HG03460 (cell line): ENCODE data around the gene SPEF1.

ENCODE experiments used
- ATAC-seq: cut with Tn5 transposase; IDR thresholded peaks from one replicate; pipeline ENCODE4 v1.9.1; 2021; ENCODE audit not compliant: unreplicated experiment

SPEF1 gene

DNA sequence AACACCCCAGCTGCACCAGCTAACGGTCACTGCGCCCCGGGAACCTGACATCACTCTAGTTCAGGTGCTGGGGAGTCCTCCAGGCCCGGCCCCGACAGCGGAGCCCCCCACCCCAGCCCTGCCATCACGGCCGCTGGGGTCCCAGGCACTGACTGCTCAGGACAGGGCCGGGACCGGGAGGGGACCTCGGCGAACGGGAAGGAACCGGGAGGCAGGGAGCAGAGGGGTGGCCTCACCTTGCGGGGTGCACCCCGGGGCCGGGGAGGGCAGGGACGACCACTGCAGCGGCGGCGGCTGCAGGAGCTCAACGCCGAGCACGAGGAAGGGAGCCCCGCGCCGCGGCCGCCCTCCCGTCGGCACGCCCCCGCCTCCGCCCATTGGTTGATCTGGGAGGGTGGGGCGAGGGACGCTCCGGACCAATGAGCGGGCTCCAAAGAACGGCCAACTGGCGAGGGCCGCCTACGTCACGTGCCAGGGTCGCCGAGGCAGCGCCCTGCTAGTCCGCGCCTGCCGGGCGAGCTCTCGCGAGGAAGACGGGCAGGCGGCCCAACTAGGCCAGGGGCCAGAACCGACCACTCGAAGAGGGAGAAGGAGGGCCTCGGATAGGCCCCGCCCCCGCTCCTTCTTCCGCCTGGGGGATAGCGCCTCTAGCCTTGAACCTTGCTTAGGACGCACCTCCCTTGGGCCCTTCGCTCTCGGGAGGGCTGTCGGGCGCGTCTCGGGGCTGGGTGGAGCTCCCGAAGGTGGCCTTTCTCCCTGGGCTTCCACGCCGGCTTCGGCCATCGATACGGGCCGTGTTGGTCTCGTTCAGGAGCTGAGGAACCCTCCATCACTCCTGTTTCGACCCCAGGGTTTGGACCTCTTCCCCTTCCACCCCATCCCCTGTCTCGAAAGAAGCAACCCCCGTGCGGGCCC, 13.6 kb downstream of the SPEF1 start, which contains the start of gene ADISSP:
Gene ADISSP (minus strand): TSS at position 327 of the 915 bp plus-strand sequence. CDS start 7,653 bp downstream, outside the sequence.
- ATAC-seq = peak; percentile 93

DNA sequence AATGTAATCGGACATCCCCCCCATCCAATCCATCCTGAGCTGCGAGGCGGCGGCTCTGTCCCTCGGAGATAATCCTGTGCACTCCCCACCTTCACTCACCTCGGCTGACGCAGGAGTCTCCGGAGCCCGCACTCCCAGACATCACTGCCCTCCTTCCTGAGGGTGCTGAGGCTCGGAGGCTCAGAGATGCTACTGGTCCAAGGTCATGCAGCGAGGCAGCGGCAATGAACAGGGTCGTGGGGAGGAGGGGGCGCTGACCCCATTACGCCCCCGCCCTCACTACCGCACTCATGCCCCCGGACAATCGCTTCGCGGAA, 14.2 kb downstream of the SPEF1 start:
- no peak for ATAC-seq

DNA sequence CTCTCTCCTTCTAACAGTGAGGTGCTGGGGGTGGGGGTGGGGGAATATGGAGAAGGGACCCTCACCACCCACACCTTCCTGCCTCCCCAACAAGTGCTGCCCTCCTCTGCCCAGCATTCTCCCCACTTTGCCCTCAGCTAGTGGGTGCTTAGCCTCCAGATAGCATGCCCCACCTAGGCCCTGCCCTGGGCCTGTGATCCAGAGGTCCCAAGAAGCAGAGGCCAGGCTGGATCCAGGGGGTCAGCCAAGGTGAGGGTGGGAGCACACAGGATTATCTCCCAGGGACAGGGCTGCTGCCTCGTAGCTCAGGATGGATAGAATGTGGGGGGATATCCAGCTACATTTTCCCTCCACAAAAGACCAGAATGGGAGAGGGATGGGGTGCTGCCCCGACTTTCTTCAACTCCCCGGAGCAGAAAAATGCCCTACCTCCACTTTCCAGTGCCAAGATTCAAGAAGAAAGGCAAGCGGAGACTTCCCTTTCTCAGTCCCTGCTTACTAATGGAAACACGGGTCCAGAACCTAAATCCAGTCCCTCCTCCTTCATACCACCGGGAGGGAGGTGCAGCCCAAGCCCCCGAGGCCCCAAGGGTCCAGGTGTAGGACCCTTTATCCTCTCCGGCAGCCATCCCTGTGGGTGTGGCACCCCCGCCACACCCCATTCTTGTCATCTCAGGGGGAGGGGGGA, 14.7 kb downstream of the SPEF1 start:
- no peak for ATAC-seq

DNA sequence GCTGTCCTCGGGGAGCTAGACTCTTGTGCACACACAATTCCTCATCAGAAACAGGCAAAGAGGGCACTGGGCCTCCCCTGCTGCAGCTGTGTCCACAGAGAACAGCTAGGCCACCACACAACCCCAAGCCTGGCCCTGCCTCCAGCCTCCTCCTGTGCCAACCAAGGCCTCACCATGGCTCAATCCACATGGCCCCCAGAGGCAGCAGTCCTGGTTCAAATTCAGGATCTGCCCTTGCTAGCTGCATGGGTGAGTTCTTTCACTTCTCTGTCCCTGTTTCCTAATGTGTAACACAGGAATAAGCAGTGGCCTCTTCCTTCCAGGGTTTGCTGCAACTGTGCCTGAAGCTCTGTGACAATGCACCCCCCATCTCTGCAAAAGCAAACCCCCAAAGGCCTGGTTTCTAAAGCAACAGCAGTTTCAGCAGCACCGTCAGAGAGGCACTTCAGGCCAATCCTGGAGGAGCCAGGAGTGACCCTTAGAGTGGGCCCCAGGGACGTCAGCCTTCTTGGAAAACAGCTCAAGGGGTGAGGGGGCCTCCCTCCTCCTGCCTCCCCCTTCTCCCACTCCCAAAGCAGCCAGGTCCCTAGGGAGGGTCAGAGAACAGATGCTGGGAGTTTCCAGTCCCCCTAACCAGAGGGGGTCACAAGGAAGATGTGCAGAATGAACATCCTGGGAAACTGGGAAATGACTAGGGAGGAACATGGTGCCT, 15.9 kb downstream of the SPEF1 start:
- no peak for ATAC-seq

GRCh38 chr20:3764659-3765058, 16.6 kb downstream of the SPEF1 start:
- ATAC-seq = no peak

DNA sequence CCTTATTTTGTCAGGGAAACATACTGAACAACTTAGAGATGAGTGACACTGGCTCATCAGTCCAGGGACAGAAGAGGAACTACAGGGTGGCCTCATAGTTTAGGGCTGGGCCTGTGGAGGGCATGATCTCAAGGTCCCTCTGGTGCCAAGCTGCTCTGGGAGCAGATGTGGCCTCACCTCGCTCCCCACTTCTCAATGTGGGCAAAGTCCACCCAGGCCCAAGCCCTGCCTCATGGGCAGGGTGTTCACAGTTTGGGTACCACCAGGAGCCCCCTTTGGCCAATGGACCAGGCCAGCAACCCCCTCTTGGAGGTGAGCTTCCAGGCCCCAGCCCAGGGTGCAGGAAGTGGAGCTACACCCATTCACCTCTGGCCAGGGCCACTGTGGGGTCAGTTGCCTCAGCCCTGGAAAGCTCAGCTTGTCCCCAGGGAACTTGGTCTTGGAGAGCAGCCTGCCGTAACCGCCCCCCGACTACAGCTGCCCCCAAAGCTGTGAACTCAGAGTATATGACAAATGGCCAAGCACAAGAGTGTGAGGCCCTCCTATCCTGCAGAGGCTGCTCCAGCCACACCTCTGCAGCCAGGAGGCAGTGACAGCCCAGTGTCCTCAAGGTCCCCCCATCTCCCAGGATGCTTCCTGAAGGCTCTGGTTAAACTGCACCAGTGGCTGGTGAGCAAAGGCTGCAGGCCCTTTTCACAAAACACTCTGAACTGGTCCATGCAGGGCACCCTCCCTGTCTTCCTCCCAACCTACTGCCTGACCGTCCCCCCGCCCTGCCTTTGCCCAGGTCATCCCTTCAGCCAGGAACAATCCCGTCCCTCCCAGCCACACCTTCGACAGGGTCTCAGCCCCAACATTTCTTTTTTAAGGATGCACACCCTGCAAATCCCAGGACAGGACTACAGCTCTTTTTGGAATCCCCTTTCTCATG, 17.3 kb downstream of the SPEF1 start:
- no peak for ATAC-seq

DNA sequence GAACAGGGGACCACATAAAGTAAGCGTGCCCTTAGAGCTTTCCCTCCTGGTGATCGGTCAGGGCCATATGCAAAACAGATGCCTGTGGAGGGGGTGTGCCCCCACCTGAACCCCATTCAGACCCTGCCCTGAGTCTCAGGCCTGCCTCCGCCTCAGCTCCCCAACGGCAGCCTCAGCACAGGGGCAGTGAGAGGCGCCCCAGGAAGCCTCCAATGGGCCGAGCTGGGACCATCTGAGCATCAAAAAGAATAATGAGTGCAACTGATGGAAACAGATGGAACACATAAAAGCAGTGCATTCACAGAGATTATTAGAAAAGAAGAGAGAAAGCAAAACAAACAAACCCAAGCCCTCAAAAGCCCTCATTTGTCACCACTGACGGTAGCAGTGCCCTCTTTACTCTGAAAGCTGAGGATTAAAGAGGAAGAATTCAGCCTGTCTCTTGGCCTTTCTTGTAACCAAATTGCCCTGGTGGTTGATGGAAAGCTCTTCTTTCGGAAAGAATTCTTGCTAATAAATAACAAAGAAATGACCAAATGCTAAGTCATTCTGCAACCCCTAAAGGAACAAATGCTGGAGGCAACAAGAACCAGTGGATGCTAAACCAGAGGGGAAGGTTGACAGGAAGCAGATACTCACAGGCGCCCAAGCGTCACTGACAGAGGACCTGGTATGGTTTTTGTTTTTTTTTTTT, 20.4 kb downstream of the SPEF1 start:
- no peak for ATAC-seq

DNA sequence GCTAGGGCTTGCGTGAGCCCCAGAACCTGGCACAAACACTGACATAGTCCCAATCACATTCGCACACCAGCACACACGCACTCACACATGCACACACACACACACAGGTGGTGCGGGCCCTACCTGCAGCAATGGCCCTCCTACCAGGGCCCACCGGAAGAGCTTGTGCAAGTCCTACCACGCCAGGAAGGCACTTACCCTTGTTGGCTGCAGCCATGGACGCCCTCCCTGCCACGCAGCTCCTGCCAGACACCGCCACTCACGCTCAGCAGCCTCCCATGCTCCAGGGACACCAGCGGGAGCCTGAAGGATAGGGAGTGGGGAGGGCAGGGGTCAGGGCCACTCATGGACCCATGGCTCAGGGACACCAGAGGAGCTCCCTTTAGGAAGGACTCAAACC, 21.4 kb downstream of the SPEF1 start:
- ATAC-seq = no peak

GRCh38 chr20:3759316-3759823, 21.9 kb downstream of the SPEF1 start:
- no peak for ATAC-seq

GRCh38 chr20:3758566-3758965, 22.7 kb downstream of the SPEF1 start:
- no peak for ATAC-seq

- ATAC-seq = no peak
Observed at GRCh38 chr20:3757268-3757667, 24.0 kb downstream of the SPEF1 start.

- ATAC-seq = no peak
Observed at GRCh38 chr20:3755814-3756480, 25.3 kb downstream of the SPEF1 start.

- ATAC-seq = no peak
Observed at GRCh38 chr20:3755269-3755668, 26.0 kb downstream of the SPEF1 start.

DNA sequence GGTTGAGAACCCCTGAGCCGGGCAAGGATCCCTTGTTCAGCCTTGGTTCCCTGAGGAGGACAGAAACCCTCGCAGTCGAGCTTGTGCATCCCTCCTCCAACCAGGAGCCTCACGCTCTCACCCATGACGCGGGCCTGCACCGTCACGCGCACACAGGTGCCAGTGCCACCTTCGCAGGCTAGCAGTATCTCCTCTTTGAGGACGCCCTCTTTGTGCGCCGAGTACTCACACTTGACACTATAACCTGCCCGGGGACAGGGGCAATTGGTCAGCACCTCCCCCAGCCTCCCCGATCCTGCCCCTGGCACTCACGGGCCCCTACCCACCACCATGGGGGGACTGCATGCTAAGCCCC, 27.0 kb downstream of the SPEF1 start:
- no peak for ATAC-seq

- no peak for ATAC-seq
Observed at GRCh38 chr20:3753501-3754275, 27.6 kb downstream of the SPEF1 start.

GRCh38 chr20:3753098-3753497, 28.1 kb downstream of the SPEF1 start:
- ATAC-seq = no peak

DNA sequence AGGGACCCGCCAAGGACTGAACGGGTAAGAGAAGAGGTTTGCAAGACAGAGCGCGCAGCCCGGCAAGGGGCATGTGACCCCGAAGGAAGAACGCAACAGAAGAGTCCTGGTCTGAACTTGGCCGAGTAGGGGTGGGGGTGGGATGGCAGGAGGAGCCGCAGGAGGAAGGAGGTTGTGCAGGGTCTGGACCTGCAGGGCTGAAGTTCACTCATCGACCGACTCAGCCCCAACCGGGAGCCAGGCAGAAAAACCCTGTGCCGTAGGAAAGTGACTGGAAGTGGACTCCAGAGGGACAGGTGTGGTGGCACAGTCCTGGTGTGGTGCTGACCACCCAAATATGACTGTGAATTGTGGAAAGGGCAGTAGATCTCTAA, 28.9 kb downstream of the SPEF1 start:
- no peak for ATAC-seq

GRCh38 chr20:3751675-3752385, 29.4 kb downstream of the SPEF1 start:
- no peak for ATAC-seq
